Rectal smooth muscle tissue (tissue), 1 donor: ENCODE results near the gene KIF16B.

Experiments
- H3K27ac ChIP-seq: one replicate; pipeline ENCODE4 v1.7.0; 2013; ENCODE audit warnings: low read depth, low read length, inconsistent platforms
- H3K27me3 ChIP-seq: one replicate; pipeline ENCODE4 v1.7.0; 2013; ENCODE audit warnings: low read length; ENCODE audit not compliant: control insufficient read depth, insufficient read depth
- H3K36me3 ChIP-seq: one replicate; pipeline ENCODE4 v1.7.0; 2013; ENCODE audit warnings: low read length; ENCODE audit not compliant: control insufficient read depth, insufficient read depth
- H3K4me1 ChIP-seq: one replicate; pipeline ENCODE4 v1.7.0; 2013; ENCODE audit warnings: low read length; ENCODE audit not compliant: control insufficient read depth, insufficient read depth
- H3K4me3 ChIP-seq: one replicate; pipeline ENCODE4 v1.7.0; 2013; ENCODE audit warnings: low read length
- H3K9ac ChIP-seq: one replicate; pipeline ENCODE4 v1.7.0; 2013; ENCODE audit warnings: low read length

Gene KIF16B

DNA sequence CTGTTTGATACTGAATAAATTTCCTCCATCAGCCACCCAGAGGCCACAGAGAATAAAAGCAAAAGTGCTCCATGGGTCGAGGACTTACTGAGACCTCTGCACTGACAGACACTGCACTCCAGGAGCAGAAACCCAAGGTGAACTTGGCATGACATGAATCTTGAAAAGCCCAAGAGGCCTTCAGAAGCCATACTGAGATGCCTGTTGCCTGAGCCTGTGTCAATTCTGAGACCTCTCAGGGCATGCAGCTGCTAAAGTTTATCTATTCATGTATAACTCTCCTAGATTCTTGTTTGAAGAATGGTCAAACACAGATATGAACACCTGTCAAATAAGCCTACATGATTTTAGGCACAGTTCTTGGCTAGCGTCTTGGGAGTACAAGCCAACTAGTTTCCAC is 145.7 kb downstream of the KIF16B start:
- Histone ChIP-seq H3K27me3 (no peaks in the 10 kb centered on the region), H3K4me3 (no peak overlapping the region), H3K36me3 (peaks cover 14% of the 10 kb centered on the region), H3K27ac (no peak overlapping the region), H3K4me1 (no peaks in the 10 kb centered on the region), H3K9ac (no peak overlapping the region)

DNA sequence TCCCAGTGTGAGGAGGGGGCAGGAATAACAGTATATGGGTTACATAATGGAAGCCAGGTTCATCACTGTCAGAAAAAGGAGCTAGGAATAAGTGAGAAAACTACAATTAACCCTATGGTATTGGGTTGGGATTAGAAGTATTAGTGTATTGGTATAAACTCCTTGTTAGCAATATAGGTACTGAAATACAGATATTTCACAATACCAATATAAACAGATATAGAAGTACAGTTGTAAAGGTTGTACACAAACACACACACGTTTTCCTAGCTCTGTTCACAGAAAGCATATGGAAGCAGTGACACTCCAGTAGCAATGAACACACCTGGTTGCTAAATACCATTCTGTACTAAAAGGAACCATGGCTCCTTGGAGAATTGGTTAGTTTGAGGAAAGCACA is 148.5 kb downstream of the KIF16B start:
- no peak overlapping the region for H3K27ac ChIP-seq
- no peaks in the 10 kb centered on the region for H3K27me3 ChIP-seq
- H3K4me1 ChIP-seq: no peaks in the 10 kb centered on the region
- H3K9ac ChIP-seq: no peak overlapping the region
- H3K4me3 ChIP-seq: no peak overlapping the region
- H3K36me3 ChIP-seq: peaks cover 14% of the 10 kb centered on the region

DNA sequence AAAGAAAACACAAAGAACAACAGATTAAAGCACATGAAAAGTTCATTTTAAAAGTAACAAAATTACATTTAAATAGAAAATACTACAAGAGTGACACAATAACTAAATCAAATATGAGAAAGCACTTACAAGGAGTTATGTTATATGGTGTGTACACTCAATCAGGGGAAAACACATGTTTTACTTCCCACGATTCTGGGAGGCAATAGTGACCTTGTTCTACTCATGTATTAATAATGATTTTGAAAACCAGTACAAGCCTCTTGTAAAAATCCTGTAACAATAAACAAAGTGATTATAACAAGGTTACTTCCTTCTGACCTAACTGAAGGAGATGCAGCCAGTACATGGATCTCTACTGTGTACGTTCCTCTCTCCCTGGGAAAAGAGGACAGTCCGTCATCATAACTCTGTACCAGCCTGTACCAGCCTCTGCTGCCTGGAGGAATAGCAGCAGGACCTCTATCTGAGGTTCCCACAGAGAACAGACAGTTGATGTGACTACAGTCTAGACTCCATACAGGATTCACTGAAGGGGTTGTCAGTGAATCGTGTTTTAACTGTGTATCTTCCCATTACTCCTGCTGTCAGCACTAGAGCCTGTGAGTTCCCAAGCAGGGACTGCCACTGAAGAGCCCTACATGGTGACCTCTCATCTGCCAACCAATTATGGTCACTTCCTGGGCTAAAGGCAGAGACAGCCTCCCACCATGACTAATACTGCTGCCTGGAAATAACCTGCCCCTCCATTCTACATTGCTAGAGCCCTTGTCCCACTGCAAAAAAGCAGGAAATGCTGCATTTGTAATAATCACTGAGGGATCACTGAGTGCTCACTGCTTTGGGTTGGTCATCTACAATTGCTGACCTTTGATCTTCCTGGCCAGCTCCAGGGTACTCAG is 149.7 kb downstream of the KIF16B start:
- H3K4me3 ChIP-seq: no peak overlapping the region
- peaks cover 14% of the 10 kb centered on the region for H3K36me3 ChIP-seq
- H3K9ac ChIP-seq: no peak overlapping the region

DNA sequence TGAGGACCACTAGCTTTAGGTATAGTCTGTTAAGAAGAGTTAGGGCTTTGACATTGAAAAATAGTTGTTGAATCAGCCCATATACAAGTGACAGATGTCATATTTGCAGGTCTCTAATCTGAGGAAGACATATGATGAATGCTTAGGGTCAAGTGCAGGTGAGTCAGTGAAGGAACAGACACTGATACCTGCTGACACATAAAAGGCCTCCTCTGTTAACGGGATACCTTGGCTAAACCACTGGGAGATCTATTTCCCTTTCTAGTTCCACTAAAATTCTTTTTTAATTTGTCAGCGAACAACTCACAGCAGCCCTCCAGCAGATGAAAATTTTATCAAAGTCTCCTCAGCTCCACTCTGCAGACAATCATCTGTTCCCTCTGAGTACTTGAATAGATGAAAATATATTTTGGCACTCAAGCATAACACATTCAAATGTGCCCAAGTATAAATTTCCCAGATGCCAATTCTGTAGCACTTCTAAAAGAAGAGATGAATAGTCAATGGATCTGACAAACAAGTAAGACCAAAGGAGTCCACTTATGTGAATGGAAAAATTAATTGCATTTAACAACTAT is 154.0 kb downstream of the KIF16B start:
- H3K4me1 ChIP-seq: no peaks in the 10 kb centered on the region
- H3K27me3 ChIP-seq: no peaks in the 10 kb centered on the region
- H3K36me3 ChIP-seq: peaks cover 7% of the 10 kb centered on the region
- H3K27ac ChIP-seq: no peak overlapping the region
- no peak overlapping the region for H3K4me3 ChIP-seq
- H3K9ac ChIP-seq: no peak overlapping the region

More for the DNA sequence above, 149.7 kb downstream of the KIF16B start:
- Histone ChIP-seq H3K27ac (no peak overlapping the region), H3K27me3 (no peaks in the 10 kb centered on the region), H3K4me1 (no peaks in the 10 kb centered on the region)

DNA sequence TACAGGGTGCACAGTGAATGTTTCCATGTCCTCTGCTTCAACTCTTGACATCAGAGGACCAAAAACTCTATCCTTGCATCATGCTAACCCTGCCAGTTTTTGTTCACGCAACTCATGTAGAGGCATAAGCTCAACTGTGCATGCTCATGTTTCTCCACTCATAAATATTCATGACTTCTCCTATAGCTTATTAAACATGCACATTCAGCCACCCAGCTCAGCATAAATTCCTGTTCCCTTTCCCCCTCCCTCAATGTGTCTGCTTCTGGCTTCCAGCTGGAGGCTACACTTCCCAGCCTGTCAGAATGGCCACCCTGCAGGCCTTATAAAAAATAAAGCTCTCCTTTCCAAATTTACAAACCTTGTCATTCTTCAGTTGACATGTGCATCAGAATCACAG is 154.6 kb downstream of the KIF16B start:
- peaks cover 4% of the 10 kb centered on the region for H3K36me3 ChIP-seq
- H3K4me1 ChIP-seq: no peaks in the 10 kb centered on the region
- H3K27me3 ChIP-seq: no peaks in the 10 kb centered on the region
- no peak overlapping the region for H3K9ac ChIP-seq
- no peak overlapping the region for H3K27ac ChIP-seq
- H3K4me3 ChIP-seq: no peak overlapping the region

DNA sequence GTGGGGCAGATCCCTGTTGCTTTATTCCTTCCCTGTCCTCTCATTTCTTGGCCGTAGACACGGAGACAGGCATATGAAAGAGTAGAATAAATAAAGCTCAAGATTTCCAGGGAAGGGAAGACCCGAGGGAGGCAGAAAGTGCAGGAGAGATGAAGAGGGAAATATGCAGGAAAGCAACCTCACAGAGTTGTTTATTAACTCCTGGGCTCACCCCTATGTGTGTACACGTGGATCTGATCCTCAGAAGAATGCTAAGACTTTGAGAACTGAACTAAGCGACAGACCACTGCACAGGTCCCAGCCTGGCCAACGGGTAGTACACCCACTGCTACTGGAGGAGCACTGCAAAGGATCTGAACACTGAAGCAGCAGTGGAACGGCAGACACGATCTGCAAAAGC is 156.2 kb downstream of the KIF16B start:
- no peaks in the 10 kb centered on the region for H3K4me1 ChIP-seq
- H3K27me3 ChIP-seq: no peaks in the 10 kb centered on the region
- H3K9ac ChIP-seq: no peak overlapping the region
- H3K36me3 ChIP-seq: peaks cover 2% of the 10 kb centered on the region
- no peak overlapping the region for H3K4me3 ChIP-seq
- no peak overlapping the region for H3K27ac ChIP-seq

DNA sequence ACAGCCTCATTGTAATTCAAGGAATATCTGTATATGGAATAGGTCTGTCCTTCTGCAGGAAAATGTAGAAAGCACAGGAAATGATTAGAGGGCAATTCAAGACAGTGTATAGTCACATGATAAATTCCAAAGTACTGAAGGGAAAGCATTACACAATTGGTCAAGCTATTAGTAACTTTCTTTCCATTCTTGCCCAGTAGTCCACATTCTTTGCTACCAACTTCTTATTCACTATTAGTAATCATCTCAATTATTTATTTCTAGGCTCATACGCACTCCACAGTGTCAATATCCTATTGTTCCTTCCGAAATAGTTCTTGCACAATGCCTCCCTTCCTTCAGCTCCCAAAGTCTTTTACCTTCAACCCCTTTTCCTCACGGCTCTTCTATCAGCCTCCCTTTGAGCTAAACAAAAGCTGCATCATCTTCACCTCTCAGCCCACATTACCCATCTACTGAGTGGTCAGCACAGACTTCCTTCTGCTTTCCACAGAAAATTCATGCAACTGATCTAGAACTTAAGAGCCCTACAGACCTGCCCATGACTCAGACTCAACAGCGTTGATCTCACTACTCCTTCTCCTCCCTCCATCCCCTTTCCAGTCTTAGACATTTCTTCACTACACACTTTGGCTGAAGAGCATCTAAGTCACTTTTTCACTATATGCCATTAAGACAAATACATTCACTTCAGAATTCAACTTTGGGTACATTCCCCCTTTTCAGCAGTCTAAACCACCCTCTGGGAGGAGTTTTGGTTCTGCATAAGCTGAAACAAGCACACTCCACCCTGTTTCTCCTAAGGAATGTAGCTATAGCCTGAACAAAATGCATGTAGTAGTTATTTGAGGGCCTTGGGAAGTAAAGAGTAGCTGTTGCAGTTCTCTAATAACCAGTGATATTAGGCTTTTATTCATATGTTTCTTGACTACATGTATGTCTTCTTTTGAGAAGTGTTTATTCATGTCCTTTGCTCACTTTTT is 157.9 kb downstream of the KIF16B start:
- no peak overlapping the region for H3K4me3 ChIP-seq

DNA sequence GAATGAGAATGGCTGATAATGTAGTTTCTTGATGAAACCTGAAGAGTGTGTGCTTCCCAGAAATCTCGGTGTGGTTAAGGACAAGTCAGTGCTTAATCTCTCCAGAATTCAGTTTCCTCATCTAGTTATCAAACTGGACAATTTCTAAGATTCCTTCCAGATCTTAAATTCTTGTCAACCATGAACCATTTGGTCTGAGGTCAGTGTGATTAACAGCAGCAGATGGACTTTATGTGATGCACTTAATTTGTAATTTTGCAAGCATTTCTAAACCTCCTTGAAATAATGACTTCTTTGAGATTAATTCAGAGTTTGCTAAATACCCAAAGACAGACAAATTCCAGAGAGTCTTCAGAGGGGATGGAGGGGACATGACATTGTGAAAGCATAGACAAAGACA is 160.3 kb downstream of the KIF16B start:
- Histone ChIP-seq H3K4me1 (no peaks in the 10 kb centered on the region), H3K27me3 (no peaks in the 10 kb centered on the region), H3K9ac (no peak overlapping the region), H3K4me3 (no peak overlapping the region), H3K36me3 (peaks cover 2% of the 10 kb centered on the region), H3K27ac (no peak overlapping the region)

More for the DNA sequence above, 157.9 kb downstream of the KIF16B start:
- no peaks in the 10 kb centered on the region for H3K4me1 ChIP-seq
- H3K27ac ChIP-seq: no peak overlapping the region
- peaks cover 2% of the 10 kb centered on the region for H3K36me3 ChIP-seq
- no peaks in the 10 kb centered on the region for H3K27me3 ChIP-seq
- no peak overlapping the region for H3K9ac ChIP-seq

DNA sequence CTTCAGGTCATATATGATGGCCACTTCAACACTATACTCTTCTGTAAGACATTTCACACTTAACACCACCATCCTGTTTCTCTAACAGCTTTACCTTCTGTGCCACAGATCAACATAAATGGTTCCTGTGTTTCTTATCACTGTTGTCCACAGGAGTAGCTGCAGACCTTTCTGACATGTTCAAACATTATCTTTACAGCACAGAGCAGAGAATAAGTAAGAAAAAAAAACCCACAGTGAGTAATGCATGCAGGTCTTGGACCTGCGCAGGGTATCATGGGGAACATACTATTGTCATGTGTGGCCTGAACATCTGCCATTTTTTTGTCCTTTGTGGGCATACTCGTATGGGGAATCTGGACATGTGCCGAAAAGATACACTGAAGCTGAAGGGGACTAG is 161.9 kb downstream of the KIF16B start:
- H3K4me3 ChIP-seq: no peak overlapping the region
- H3K27me3 ChIP-seq: no peaks in the 10 kb centered on the region
- H3K27ac ChIP-seq: no peak overlapping the region
- H3K9ac ChIP-seq: no peak overlapping the region
- no peaks in the 10 kb centered on the region for H3K4me1 ChIP-seq
- peaks cover 2% of the 10 kb centered on the region for H3K36me3 ChIP-seq

DNA sequence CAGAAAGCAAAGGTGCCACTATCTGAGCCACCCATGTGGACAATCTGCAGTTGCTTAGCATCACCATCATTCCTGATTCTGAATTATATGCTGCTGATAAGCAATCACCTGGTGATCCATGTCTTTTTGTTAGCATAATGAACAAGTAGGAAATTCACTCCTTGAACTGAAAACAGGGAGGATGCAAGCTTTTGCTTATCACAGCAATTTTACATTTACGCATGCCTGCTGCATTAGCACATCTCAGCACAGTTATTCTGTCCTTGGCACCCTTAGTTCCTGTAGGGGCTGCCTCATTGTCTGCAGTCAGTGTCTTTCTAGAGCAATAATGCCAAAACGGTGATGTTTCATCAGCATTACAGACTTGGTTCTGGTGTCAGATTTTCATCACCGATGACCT is 162.6 kb downstream of the KIF16B start:
- Histone ChIP-seq H3K27ac (no peak overlapping the region), H3K4me1 (no peaks in the 10 kb centered on the region), H3K36me3 (peaks cover 2% of the 10 kb centered on the region), H3K27me3 (no peaks in the 10 kb centered on the region), H3K4me3 (no peak overlapping the region), H3K9ac (no peak overlapping the region)

DNA sequence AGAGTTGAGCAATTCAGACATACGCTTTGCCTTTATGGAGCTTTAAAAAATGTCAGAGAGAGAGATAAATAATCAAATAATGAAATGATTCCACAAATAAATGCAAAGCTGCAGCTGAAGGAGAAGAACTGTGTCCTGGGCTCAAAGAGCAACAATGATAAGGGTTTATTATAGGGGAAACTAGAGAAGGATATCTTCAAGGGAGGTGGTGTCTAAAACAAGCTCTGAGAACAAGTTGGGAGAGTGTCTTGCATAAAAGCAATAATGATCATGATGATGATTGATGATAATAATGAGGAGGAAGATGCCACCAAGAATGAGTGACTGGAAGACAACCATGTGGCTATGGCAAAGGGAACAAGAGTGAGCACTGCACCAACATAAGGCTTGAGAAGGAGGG is 164.3 kb downstream of the KIF16B start:
- H3K27ac ChIP-seq: no peak overlapping the region
- peaks cover 7% of the 10 kb centered on the region for H3K36me3 ChIP-seq
- no peak overlapping the region for H3K9ac ChIP-seq
- H3K27me3 ChIP-seq: no peaks in the 10 kb centered on the region
- no peak overlapping the region for H3K4me3 ChIP-seq
- no peaks in the 10 kb centered on the region for H3K4me1 ChIP-seq
